Measurements from ENCODE around the gene ZNF77.

DNA sequence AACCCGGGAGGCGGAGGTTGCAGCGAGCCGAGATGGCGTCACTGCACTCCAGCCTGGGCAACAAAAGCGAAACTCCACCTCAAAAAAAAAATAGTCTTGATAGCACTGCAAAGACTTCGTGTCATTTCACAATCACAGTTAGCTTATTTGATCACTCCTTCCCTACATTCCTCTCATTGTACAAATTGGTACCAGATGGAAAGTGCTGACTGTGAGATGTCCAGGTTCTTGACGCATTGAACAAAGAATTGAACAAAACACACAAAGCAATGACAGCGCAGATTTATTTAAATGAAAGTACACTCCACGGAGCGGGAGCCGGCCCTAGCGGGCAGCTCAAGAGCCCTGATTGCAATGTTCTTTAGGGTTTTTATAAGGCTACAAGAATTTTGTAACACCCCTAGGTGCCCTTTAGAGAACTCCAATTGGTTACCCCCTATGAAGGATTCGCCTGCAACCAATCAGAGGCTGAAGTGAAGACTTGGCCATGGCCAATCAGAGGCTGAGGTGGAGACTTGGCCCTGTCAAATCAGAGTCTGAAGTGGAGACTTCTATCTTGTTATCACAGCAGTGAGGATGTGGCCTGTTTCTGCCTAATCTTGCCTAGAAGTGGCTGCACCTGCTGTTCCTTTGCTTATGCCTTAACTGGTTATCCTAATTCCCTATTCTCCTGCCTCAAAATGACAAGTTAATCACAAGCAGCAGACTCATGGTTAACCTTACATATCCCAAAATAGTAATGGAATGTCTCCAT is 60.9 kb downstream of the ZNF77 start:
- TF ChIP-seq, protein P1, sequence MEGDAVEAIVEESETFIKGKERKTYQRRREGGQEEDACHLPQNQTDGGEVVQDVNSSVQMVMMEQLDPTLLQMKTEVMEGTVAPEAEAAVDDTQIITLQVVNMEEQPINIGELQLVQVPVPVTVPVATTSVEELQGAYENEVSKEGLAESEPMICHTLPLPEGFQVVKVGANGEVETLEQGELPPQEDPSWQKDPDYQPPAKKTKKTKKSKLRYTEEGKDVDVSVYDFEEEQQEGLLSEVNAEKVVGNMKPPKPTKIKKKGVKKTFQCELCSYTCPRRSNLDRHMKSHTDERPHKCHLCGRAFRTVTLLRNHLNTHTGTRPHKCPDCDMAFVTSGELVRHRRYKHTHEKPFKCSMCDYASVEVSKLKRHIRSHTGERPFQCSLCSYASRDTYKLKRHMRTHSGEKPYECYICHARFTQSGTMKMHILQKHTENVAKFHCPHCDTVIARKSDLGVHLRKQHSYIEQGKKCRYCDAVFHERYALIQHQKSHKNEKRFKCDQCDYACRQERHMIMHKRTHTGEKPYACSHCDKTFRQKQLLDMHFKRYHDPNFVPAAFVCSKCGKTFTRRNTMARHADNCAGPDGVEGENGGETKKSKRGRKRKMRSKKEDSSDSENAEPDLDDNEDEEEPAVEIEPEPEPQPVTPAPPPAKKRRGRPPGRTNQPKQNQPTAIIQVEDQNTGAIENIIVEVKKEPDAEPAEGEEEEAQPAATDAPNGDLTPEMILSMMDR (IDR thresholded peaks at IDR 0.05; ENCODE audit: low read length), result no peak
- TF ChIP-seq EZH2 (IDR thresholded peaks at IDR 0.05; ENCODE audit: borderline replicate concordance, low read length), result no peak

All from OCI-LY1 (cell line).